ENCODE measurements around the gene ARHGAP33. TPM values are rescaled to one million over a fixed set of nuclear protein-coding genes. Genes with fewer than 3 reads are reported as not detected.

Gene ARHGAP33
- total RNA-seq, 1 experiment from 2014 or later = 19.5 TPM

- H3K23ac ChIP-seq (ENCODE audit: insufficient read length, low read depth, low read length) = no peak overlapping the region
- H3K4me1 Mint-ChIP-seq = peaks cover 6 to 8% of the 10 kb centered on the region in 2 experiments
- no peak overlapping the region for H3K4ac ChIP-seq (ENCODE audit: low read depth, low read length)
- H3K9me3 Mint-ChIP-seq = no peaks in the 10 kb centered on the region; a peak in 2 of 5 replicates
- peaks cover 26% of the 10 kb centered on the region for H3K27me3 Mint-ChIP-seq (ENCODE audit: low read depth)
- no peak overlapping the region for H3K4me3 Mint-ChIP-seq
- no peak overlapping the region for H2BK20ac ChIP-seq (ENCODE audit: low read depth, low read length, poor library complexity, severe bottlenecking)
- WGBS (ENCODE audit: extremely low coverage, insufficient read length, low lambda C conversion rate) = no CpG with 5 or more reads among the region's 5 CpGs
- no peaks in the 10 kb centered on the region for H3K36me3 Mint-ChIP-seq (ENCODE audit: insufficient read depth in 1 of 3, low read depth in 3 of 3)
- H2BK5ac ChIP-seq (ENCODE audit: insufficient read length, low read length) = no peak overlapping the region
- no peaks in the 10 kb centered on the region for H3K23me2 ChIP-seq (ENCODE audit: insufficient read length, low read depth, low read length, poor library complexity, severe bottlenecking)
- H3K79me2 ChIP-seq (ENCODE audit: insufficient read depth, low read length) = no peaks in the 10 kb centered on the region
- no peak overlapping the region for H4K91ac ChIP-seq (ENCODE audit: insufficient read length, low read depth, low read length)
- H2AK5ac ChIP-seq (ENCODE audit: insufficient read length, low read length) = no peak overlapping the region
- DNase-seq = no peak
- no peak overlapping the region for H3K9ac ChIP-seq (ENCODE audit: extremely low read depth, insufficient read length, low read length)
- H2BK120ac ChIP-seq (ENCODE audit: low read depth, low read length, poor library complexity, severe bottlenecking) = no peak overlapping the region
- H2BK12ac ChIP-seq (ENCODE audit: insufficient read length, low read depth, low read length) = no peak overlapping the region
- H2BK15ac ChIP-seq (ENCODE audit: low read depth, low read length) = no peak overlapping the region
- H2AFZ ChIP-seq (ENCODE audit: low read length) = no peak overlapping the region
- H3K14ac ChIP-seq (ENCODE audit: insufficient read depth, low read length) = no peak overlapping the region
- no peak overlapping the region for H3K18ac ChIP-seq (ENCODE audit: insufficient read length, low read depth, low read length)
- no peaks in the 10 kb centered on the region for H3K79me1 ChIP-seq (ENCODE audit: insufficient read depth, low read depth, low read length, poor library complexity, severe bottlenecking)
- TF ChIP-seq CTCF (conservative IDR thresholded peaks at IDR 0.05) = no peak
- H4K8ac ChIP-seq (replicated peaks; ENCODE audit: insufficient read length, low read depth, low read length) = no peak overlapping the region
- H3K9me3 ChIP-seq (ENCODE audit: control insufficient read depth, low read depth, low read length) = no peaks in the 10 kb centered on the region
- no peak overlapping the region for H3K4me2 ChIP-seq (ENCODE audit: insufficient read depth, insufficient read length, low read length)
- H3K27ac Mint-ChIP-seq = peak overlapping the region in 1 of 3 experiments; percentile 62; a peak in 1 of 7 replicates
- H4K5ac ChIP-seq (ENCODE audit: insufficient read length, low read depth, low read length) = no peak overlapping the region
- no peaks in the 10 kb centered on the region for H4K20me1 ChIP-seq (ENCODE audit: control insufficient read depth, insufficient read depth, insufficient read length)
- H3K27ac ChIP-seq (ENCODE audit: insufficient read length, low read depth, low read length) = no peak overlapping the region
- H3K27me3 ChIP-seq (ENCODE audit: insufficient read depth, low read length) = no peaks in the 10 kb centered on the region
- H3T11ph ChIP-seq (ENCODE audit: low read length) = no peak overlapping the region
- H3K56ac ChIP-seq (ENCODE audit: insufficient read length, low read depth, low read length) = no peak overlapping the region
- no peaks in the 10 kb centered on the region; the same call in 1 of the 2 replicates for H3K4me1 ChIP-seq (ENCODE audit: insufficient read depth, low read length)
Measured at GRCh38 chr19:35805526-35806102, 30.2 kb downstream of the ARHGAP33 start.

All from H9 (cell line).